NCI-H510A (cell line): ENCODE measurements around the gene TMPRSS11F.

Experiments
- DNase-seq: peaks from one replicate; lab custom pipeline; 2025; lab: John Stamatoyannopoulos, UW

Gene TMPRSS11F

GRCh38 chr4:68077737-68078136 lies 51.9 kb downstream of the TMPRSS11F start:
- DNase-seq, result no peak

DNA sequence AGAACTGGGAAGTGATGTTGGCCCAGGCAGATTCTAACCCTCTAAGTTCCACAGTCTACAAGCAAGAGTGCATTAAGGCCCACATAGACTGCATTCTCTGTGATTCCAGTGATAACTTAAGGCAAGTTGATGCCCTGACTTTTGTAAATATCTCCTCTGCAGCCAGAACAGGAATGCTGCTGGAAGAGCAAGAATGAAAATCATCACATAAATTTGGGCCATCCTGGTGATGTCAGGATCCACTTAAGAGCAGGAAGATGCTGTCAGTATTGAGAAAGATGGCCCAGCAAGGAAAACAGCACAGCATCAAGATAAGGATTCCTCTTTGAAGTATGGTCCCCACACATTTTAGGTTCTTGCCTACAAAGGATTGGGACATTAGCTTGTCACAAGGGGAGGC lies 52.4 kb downstream of the TMPRSS11F start:
- DNase-seq, result no peak

DNA sequence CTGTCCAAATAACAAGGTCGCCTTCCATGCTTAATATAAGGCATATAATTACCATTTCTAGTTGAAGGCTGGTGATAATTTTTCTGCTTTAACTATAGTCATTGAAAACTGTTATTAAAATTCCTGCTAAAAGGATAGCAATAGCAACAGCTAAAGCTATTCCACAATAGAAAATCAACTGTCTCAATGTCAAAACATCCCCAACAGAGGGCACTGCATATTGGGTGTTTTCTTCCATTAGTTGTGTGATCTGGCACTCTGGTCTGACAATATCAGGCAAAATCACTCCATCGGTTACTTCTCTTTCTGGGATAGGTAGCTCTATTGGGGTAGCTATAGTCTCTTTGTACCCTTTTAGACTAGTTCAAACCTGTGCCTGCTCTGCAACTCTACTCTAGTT lies 53.5 kb downstream of the TMPRSS11F start:
- no peak for DNase-seq

- no peak for DNase-seq
These were observed 55.3 kb downstream of the TMPRSS11F start for GRCh38 chr4:68074397-68074796.

- no peak for DNase-seq
These were observed 59.4 kb downstream of the TMPRSS11F start for GRCh38 chr4:68070302-68070701.

DNA sequence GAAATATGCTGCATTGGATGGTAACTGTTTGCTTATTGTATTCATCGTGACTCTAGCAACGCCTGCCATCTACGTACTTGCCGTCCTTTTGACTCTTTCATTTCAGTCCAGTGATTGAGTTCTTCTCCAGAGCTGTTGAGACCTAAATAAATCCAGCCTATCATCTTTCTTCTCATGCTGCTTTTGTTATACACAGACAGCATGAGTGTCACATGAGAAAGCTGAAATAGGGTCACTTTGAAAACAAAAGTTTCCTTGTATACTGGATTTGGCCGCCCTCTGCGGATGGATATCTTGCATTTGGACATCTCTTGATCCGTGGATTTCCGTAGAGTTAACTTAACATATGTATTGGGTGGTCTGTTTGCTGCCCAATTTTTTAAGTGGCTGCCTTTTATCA lies 67.2 kb downstream of the TMPRSS11F start:
- no peak for DNase-seq

- no peak for DNase-seq
These were observed 91.4 kb downstream of the TMPRSS11F start for GRCh38 chr4:68038272-68038671.

DNA sequence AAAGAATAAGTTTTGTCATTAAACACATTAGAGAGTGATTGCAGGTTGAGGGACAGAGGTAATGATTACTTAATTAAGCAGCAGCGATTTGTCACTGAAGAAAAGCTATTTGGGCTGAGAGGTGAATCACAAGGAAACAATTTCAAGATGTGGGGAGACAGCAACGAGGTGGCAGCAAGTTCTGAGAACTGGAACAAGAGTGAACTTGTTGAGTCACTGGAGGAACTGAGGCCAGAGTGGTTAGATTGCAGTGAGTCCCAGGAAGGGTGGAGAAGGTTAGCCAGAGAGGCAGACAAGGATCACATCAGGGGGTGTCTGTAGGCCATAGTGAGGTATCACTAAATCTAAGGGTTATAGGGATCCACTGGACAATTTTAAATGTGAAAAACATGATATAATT lies 108.5 kb downstream of the TMPRSS11F start:
- no peak for DNase-seq

- no peak for DNase-seq
These were observed 118.0 kb downstream of the TMPRSS11F start for GRCh38 chr4:68011684-68012083.
